Breast epithelium (tissue), 3 donors: ENCODE measurements around the gene DBT.

Experiments
- POLR2A ChIP-seq: fragments of 450-650 bp; IDR thresholded peaks from one replicate; pipeline ENCODE4 v1.6.1; 2016; ENCODE audit warnings: antibody characterized with exemption, mild to moderate bottlenecking, moderate library complexity
- POLR2AphosphoS5 ChIP-seq, 3 donors: sonication (generic); formaldehyde crosslinking; IDR thresholded peaks; one replicate each; pipeline ENCODE4 v1.6.1; 2017; ENCODE audit warnings: antibody characterized with exemption in 3 of 3
- TF ChIP-seq, protein P1 (sequence below), 3 donors: fragments of 450-650 bp; IDR thresholded peaks; one replicate each; pipeline ENCODE4 v1.5.1; 2016 to 2017; ENCODE audit warnings: antibody characterized with exemption in 3 of 3, mild to moderate bottlenecking in 3 of 3, moderate library complexity in 3 of 3

DNA sequence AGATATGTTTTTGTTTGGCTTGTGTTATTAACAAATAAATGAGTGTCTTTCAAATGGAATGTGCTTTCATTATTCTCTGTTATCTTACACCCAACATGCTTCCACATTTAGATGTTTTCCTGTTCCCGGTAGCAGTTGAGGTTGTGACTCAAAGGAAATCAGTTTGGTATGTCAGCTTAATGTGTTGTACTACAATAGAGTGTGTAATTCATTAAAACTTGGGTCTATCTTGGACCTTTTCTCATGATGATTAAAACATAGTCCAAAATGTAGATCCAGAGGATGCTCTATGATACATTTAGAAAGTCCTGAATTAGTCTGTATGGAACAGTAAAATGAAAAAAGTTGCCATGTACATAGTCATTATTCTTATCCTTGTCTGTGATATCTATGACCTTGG, 43.1 kb upstream of the DBT start:
- no peak for TF ChIP-seq POLR2A
- TF ChIP-seq, protein P1, sequence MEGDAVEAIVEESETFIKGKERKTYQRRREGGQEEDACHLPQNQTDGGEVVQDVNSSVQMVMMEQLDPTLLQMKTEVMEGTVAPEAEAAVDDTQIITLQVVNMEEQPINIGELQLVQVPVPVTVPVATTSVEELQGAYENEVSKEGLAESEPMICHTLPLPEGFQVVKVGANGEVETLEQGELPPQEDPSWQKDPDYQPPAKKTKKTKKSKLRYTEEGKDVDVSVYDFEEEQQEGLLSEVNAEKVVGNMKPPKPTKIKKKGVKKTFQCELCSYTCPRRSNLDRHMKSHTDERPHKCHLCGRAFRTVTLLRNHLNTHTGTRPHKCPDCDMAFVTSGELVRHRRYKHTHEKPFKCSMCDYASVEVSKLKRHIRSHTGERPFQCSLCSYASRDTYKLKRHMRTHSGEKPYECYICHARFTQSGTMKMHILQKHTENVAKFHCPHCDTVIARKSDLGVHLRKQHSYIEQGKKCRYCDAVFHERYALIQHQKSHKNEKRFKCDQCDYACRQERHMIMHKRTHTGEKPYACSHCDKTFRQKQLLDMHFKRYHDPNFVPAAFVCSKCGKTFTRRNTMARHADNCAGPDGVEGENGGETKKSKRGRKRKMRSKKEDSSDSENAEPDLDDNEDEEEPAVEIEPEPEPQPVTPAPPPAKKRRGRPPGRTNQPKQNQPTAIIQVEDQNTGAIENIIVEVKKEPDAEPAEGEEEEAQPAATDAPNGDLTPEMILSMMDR (IDR thresholded peaks at IDR 0.05): no peak
- TF ChIP-seq POLR2AphosphoS5 (IDR thresholded peaks at IDR 0.05): no peak
